Panc1 (cell line): ENCODE results near the gene PIGL.

Experiments
- CTCF ChIP-seq: fragments of 450-650 bp; IDR thresholded peaks from 2 replicates; pipeline ENCODE4 v1.5.1; 2017; ENCODE audit warnings: mild to moderate bottlenecking
- POLR2AphosphoS5 ChIP-seq: IDR thresholded peaks from 2 replicates; pipeline ENCODE4 v1.6.1; 2012; ENCODE audit warnings: mild to moderate bottlenecking, low read depth, low read length, moderate library complexity
- REST ChIP-seq, 2 experiments: IDR thresholded peaks; 2 replicates each; pipeline ENCODE4 v1.6.1; 2011 to 2012; ENCODE audit warnings: low read depth in 2 of 2, control low read depth in 1 of 2, low read length in 1 of 2, mild to moderate bottlenecking in 1 of 2, moderate library complexity in 1 of 2; ENCODE audit not compliant: insufficient read depth in 1 of 2
- SIN3A ChIP-seq: IDR thresholded peaks from 2 replicates; pipeline ENCODE4 v1.6.1; 2012; ENCODE audit warnings: low read depth, mild to moderate bottlenecking, low read length, moderate library complexity, borderline replicate concordance; ENCODE audit not compliant: insufficient read depth

DNA sequence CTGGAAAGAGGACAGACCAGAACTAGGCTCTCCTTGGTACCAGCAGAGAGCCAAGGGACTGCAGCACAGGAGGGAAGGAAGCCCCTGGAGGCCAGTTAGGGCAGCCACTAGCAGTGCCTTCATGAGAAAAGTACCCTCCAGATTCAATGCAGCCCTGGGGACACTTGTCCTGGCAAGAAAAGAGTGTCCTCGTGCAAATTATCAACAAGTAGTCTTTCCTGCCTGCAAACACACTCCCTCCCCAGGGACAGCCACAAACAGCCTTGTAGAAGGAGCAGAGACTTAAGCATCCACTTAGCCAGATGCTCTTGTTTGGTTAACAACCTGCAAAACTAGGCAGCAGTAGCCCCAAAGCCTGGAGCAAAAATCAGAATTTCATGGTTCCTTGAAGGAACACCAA is 112.0 kb downstream of the PIGL start:
- TF ChIP-seq CTCF = no peak
- TF ChIP-seq POLR2AphosphoS5 = no peak
- TF ChIP-seq SIN3A = no peak
- no peak for TF ChIP-seq REST (IDR thresholded peaks at IDR 0.05; ENCODE audit: insufficient read depth in 1 of 2, low read depth in 2 of 2, low read length in 1 of 2)
